ENCODE results near the gene BST1. TPM values are rescaled to one million over a fixed set of nuclear protein-coding genes. Genes with fewer than 3 reads are reported as not detected.

The BST1 gene
- total and polyA plus RNA-seq, 10 of the 15 experiments (the other 5 are each of a cell fraction or from before 2014, with no cell fraction given) = 0.04 to 0.42 (median 0.11) TPM; not detected in 1

DNA sequence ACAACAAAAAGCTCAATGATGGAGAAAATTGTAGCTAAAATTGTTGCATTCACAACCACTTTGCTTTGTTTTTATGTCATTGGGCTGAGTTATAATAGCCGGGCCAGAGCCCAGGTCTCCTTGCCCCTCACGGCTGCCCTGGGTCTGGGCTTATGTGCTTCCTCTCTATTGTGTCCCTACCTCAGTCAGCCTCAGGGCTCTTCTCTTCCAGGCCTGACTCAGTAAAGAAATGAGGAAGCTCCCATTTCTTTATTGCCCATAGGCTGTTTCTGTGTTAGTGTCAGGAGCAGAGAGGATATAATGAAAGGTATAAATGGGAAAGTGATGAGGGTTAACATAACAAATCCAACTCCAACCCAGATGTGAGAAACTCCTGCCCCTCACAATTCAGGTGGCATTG lies 18.0 kb downstream of the BST1 start:
- ATAC-seq (no peak), FAIRE-seq (no peak), DNase-seq (ENCODE audit: low read depth, low spot score) (no peak)
- no peaks in the 10 kb centered on the region for H3K79me2 ChIP-seq (ENCODE audit: control insufficient read depth, insufficient read depth, low read length)
- ChIA-PET RAD21 (ENCODE audit: unreplicated experiment) (no interaction called here), SMC1A (ENCODE audit: uncharacterized antibody, unreplicated experiment) (interaction anchor here (0.7 to 1.1 kb wide), 3 partner anchors 40 to 1787 kb away, joined by 3 to 6 read pairs (median 3); no protein-coding TSS in a partner anchor), POLR2A (interaction anchor here (0.7 kb wide), 1 partner anchor 157 kb away, joined by 4 read pairs; no protein-coding TSS in a partner anchor), CTCF (interaction anchor here (1.0 to 1.6 kb wide), 3 partner anchors 85 to 243 kb away, joined by 3 to 8 read pairs (median 3); no protein-coding TSS in a partner anchor)
- in situ Hi-C loops (cut with MboI) (no loop called here), intact Hi-C loops (cut with micrococcal nuclease; ENCODE audit: unreplicated experiment) (no loop called here)
- no peak overlapping the region for H3K9ac ChIP-seq (ENCODE audit: control insufficient read depth, insufficient read depth, low read length)
- no peak overlapping the region for H3K27ac ChIP-seq (ENCODE audit: control insufficient read depth, insufficient read depth)
- no peaks in the 10 kb centered on the region for H3K36me3 ChIP-seq (ENCODE audit: control insufficient read depth in 2 of 2, insufficient read depth in 2 of 2, low read length in 1 of 2)
- 50% methylated on average over 2 of the region's 2 CpGs for WGBS (ENCODE audit: insufficient coverage, insufficient replicate concordance, low lambda C conversion rate, missing lambda C conversion rate)
- no peaks in the 10 kb centered on the region for H3K4me1 ChIP-seq (ENCODE audit: control insufficient read depth, insufficient read depth, low read length)
- no TSS peak for BruUV-seq (replicated peaks)
- H3K27me3 ChIP-seq (replicated peaks in 1 of 2; ENCODE audit: control insufficient read depth in 2 of 2, insufficient read depth in 2 of 2, low read length in 1 of 2) = no peaks in the 10 kb centered on the region
- no peaks in the 10 kb centered on the region for H4K20me1 ChIP-seq (ENCODE audit: control insufficient read depth, insufficient read depth)
- no peak overlapping the region for H2AFZ ChIP-seq (ENCODE audit: control insufficient read depth, low read depth, low read length)
- no peaks in the 10 kb centered on the region for H3K9me3 ChIP-seq (replicated peaks; ENCODE audit: control insufficient read depth, insufficient read depth, low read length)
- H3K4me3 ChIP-seq = no peak overlapping the region
- H3K4me2 ChIP-seq (ENCODE audit: control insufficient read depth, insufficient read depth) = no peak overlapping the region
- TF ChIP-seq NFYB (IDR thresholded peaks at IDR 0.05; ENCODE audit: insufficient read depth, low read depth, low read length) = no peak
- no peak for TF ChIP-seq ZNF687 (IDR thresholded peaks at IDR 0.05)
- no peak for TF ChIP-seq STAT3 (IDR thresholded peaks at IDR 0.05; ENCODE audit: low read depth, low read length)
- TF ChIP-seq BCLAF1 (IDR thresholded peaks at IDR 0.05) = no peak
